IPS-15b (cell line): ENCODE measurements around the gene MCFD2.
A peak's percentile ranks its signal among the peaks of the same experiment; 100 is the strongest.

ENCODE experiments used
- H3K27me3 ChIP-seq: one replicate; pipeline ENCODE4 v1.6.1; 2013; ENCODE audit warnings: low read length; ENCODE audit not compliant: control insufficient read depth, insufficient read depth
- H3K36me3 ChIP-seq: one replicate; pipeline ENCODE4 v1.6.1; 2013; ENCODE audit warnings: low read length; ENCODE audit not compliant: control insufficient read depth, insufficient read depth
- H3K4me1 ChIP-seq: one replicate; pipeline ENCODE4 v1.6.1; 2013; ENCODE audit warnings: mild to moderate bottlenecking, low read length; ENCODE audit not compliant: control insufficient read depth, insufficient read depth
- H3K4me3 ChIP-seq: one replicate; pipeline ENCODE4 v1.5.1; 2013; ENCODE audit warnings: low read depth, low read length
- H3K9ac ChIP-seq: one replicate; pipeline ENCODE4 v1.6.1; 2013; ENCODE audit warnings: low read depth, mild to moderate bottlenecking, low read length
- H3K9me3 ChIP-seq: one replicate; pipeline ENCODE4 v1.6.1; 2013; ENCODE audit warnings: mild to moderate bottlenecking, low read length; ENCODE audit not compliant: control insufficient read depth, insufficient read depth

Gene MCFD2

DNA sequence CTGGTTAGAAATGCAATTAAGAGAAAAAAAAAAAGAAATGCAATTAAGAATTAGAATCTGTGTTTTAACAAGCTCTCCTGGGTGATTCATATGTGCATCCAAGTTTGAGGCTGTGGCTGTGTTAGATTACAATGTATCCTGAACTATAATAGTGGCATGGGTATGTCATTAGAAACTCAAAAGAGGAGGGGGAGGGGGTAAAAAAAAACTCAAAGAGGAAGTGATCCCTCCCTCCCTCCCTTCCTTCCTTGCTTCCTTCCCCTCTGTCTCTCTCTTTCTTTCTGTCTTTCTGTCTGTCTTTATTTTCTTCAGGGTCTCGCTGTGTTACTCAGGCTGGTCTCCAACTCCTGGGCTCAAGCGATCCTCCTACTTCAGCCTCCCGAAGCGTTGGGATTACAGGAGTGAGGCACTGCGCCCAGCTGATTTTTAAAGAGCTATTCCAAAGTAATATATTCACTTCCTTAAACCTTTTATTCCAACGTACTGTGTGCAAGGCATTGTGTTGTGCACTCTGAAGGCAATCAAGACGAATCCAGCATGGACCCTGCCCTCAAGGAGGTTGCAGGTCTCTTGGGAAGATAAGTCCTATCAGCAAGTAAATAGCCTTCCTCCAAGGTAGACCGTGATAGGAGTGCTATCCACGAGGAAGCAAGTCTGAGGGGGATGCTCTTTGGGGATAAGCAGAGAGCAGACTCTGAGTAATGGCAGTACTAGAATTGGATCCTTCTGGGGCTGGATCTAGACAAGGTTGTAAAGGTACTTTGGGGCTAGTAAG is 35.9 kb upstream of the MCFD2 start:
- H3K9ac ChIP-seq: no peak overlapping the region
- no peaks in the 10 kb centered on the region for H3K9me3 ChIP-seq
- H3K36me3 ChIP-seq: peaks cover under 1% of the 10 kb centered on the region
- H3K4me3 ChIP-seq: no peak overlapping the region
- no peaks in the 10 kb centered on the region for H3K27me3 ChIP-seq
- no peaks in the 10 kb centered on the region for H3K4me1 ChIP-seq

DNA sequence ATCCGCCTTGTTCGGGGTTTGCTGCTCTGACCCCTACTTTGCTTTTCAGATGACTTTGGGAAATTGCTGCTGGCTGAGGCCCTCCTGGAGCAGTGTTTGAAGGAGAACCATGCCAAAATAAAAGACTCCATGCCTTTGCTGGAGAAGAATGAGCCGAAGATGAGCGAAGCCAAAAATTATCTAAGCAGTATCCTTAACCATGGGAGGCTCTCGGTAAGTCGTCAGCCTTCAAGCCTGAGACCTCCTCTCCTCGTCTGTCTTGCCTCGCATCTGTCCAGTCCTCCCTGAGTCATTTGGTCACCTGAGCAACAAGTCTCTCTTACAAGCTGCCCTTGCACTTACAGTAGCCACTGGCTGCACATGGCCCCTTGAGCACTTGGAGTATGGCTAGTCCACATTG is 34.7 kb upstream of the MCFD2 start:
- no peaks in the 10 kb centered on the region for H3K36me3 ChIP-seq
- H3K9ac ChIP-seq: no peak overlapping the region
- H3K4me1 ChIP-seq: no peaks in the 10 kb centered on the region
- no peak overlapping the region for H3K4me3 ChIP-seq
- H3K9me3 ChIP-seq: no peaks in the 10 kb centered on the region
- no peaks in the 10 kb centered on the region for H3K27me3 ChIP-seq

- Histone ChIP-seq H3K9me3 (no peaks in the 10 kb centered on the region), H3K27me3 (peaks cover 6% of the 10 kb centered on the region), H3K9ac (no peak overlapping the region), H3K4me1 (no peaks in the 10 kb centered on the region), H3K4me3 (no peak overlapping the region), H3K36me3 (no peaks in the 10 kb centered on the region)
Observed at GRCh38 chr2:46947841-46948240, 32.2 kb upstream of the MCFD2 start.

DNA sequence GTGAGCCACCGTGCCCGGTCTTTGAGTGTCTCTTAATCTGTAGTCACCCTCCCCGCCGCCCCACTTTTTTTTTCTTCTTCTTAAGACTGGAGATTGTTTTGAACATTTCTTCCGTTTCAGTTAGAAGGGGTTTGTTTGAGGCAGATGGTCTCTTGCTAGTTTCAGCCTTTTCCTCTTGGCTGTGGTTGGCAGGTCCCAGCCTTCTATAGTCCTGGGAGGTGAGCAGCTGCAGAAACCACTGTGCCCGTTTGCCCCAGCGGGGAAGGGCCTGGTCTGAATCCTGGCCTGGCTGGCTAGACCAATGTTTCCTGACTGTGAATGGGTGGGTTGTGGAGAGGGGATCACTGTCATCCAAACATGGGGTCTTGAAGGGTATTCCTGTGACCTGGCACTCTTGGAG is 30.1 kb upstream of the MCFD2 start:
- H3K9ac ChIP-seq: no peak overlapping the region
- H3K9me3 ChIP-seq: no peaks in the 10 kb centered on the region
- no peaks in the 10 kb centered on the region for H3K4me1 ChIP-seq
- H3K27me3 ChIP-seq: peaks cover 12% of the 10 kb centered on the region
- no peaks in the 10 kb centered on the region for H3K36me3 ChIP-seq
- no peak overlapping the region for H3K4me3 ChIP-seq

GRCh38 chr2:46943881-46944798 is 28.5 kb upstream of the MCFD2 start:
- no peak overlapping the region for H3K4me3 ChIP-seq

DNA sequence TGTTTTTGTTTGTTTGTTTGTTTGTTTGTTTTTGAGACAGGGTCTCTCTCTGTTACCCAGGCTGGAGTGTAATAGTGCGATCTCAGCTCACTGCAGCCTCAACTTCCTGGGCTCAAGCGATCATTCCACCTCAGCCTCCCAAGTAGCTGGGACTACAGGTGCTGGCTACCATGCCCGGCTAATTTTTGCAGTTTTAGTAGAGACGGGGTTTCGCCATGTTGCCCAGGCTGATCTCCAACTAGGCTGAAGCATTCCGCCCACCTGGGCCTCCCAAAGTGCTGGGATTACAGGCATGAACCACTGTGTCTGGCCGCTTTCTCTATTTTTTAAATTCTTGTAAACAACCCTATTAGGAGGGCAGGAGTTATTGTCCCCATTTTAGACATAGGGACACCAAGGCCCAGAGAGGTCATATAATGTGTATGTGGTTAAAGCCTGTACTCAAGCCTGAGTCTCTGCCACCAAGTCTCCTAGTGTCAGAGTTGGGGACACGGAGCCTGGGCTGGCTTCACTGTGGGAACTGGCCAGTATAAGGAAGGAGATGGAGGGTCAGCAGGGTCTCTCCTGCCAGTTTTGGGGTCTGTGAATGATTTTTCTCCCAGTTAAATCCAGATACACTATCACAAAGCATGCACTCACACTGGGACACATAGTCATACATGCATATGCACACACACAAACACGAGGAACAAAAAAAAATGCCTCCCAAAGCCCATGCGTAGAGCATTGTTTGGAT is 27.5 kb upstream of the MCFD2 start:
- H3K36me3 ChIP-seq: no peaks in the 10 kb centered on the region
- H3K27me3 ChIP-seq: peaks cover 17% of the 10 kb centered on the region
- no peak overlapping the region for H3K4me3 ChIP-seq
- H3K4me1 ChIP-seq: peaks cover 5% of the 10 kb centered on the region
- H3K9me3 ChIP-seq: no peaks in the 10 kb centered on the region
- no peak overlapping the region for H3K9ac ChIP-seq

More at GRCh38 chr2:46943881-46944798, 28.5 kb upstream of the MCFD2 start:
- Histone ChIP-seq H3K27me3 (peaks cover 17% of the 10 kb centered on the region), H3K9ac (no peak overlapping the region), H3K4me1 (peaks cover 5% of the 10 kb centered on the region), H3K36me3 (no peaks in the 10 kb centered on the region), H3K9me3 (no peaks in the 10 kb centered on the region)

- H3K9ac ChIP-seq: peak overlapping the region; percentile 76
- H3K36me3 ChIP-seq: no peaks in the 10 kb centered on the region
- peaks cover 17% of the 10 kb centered on the region for H3K27me3 ChIP-seq
- H3K9me3 ChIP-seq: no peaks in the 10 kb centered on the region
- H3K4me1 ChIP-seq: peaks cover 5% of the 10 kb centered on the region
- H3K4me3 ChIP-seq: peak overlapping the region; percentile 80
Observed at GRCh38 chr2:46942143-46942526, 26.5 kb upstream of the MCFD2 start.

GRCh38 chr2:46939626-46940359 is 24.2 kb upstream of the MCFD2 start:
- H3K36me3 ChIP-seq: no peaks in the 10 kb centered on the region
- peaks cover 5% of the 10 kb centered on the region for H3K4me1 ChIP-seq
- no peaks in the 10 kb centered on the region for H3K9me3 ChIP-seq
- no peak overlapping the region for H3K9ac ChIP-seq
- peaks cover 17% of the 10 kb centered on the region for H3K27me3 ChIP-seq
- H3K4me3 ChIP-seq: peak overlapping the region; percentile 56

GRCh38 chr2:46937471-46937901 is 21.9 kb upstream of the MCFD2 start:
- peaks cover 7% of the 10 kb centered on the region for H3K27me3 ChIP-seq
- peaks cover 5% of the 10 kb centered on the region for H3K4me1 ChIP-seq
- H3K9me3 ChIP-seq: no peaks in the 10 kb centered on the region
- H3K36me3 ChIP-seq: no peaks in the 10 kb centered on the region
- H3K9ac ChIP-seq: no peak overlapping the region
- no peak overlapping the region for H3K4me3 ChIP-seq

GRCh38 chr2:46936566-46936965 is 21.0 kb upstream of the MCFD2 start:
- peaks cover 5% of the 10 kb centered on the region for H3K4me1 ChIP-seq
- no peaks in the 10 kb centered on the region for H3K36me3 ChIP-seq
- H3K27me3 ChIP-seq: peaks cover 5% of the 10 kb centered on the region
- H3K9ac ChIP-seq: no peak overlapping the region
- H3K4me3 ChIP-seq: no peak overlapping the region
- H3K9me3 ChIP-seq: no peaks in the 10 kb centered on the region

GRCh38 chr2:46935071-46935470 is 19.5 kb upstream of the MCFD2 start:
- Histone ChIP-seq H3K4me3 (no peak overlapping the region), H3K4me1 (peaks cover 4% of the 10 kb centered on the region), H3K9ac (no peak overlapping the region), H3K27me3 (peaks cover 5% of the 10 kb centered on the region), H3K9me3 (no peaks in the 10 kb centered on the region), H3K36me3 (no peaks in the 10 kb centered on the region)
